ENCODE results near the gene IDH1.
A peak's percentile ranks its signal among the peaks of the same experiment; 100 is the strongest.
"Not testable (repeated sequence)": the region's sequence is repeated elsewhere in the genome, so short reads cannot be mapped to it uniquely, and the experiment has no call there.

Gene IDH1

GRCh38 chr2:208256192-208256782, 1.4 kb upstream of the IDH1 start:
- no peak for DNase-seq

- DNase-seq: no peak
These were observed 761 bp upstream of the IDH1 start for GRCh38 chr2:208255557-208256106.

- peak; percentile 83 for DNase-seq
These were observed 577 bp downstream of the IDH1 start for GRCh38 chr2:208254118-208254870.

GRCh38 chr2:208253600-208254117, 1.2 kb downstream of the IDH1 start:
- no peak for DNase-seq

GRCh38 chr2:208252716-208253492, 2.0 kb downstream of the IDH1 start:
- DNase-seq: no peak

- DNase-seq: no peak
These were observed 3.8 kb downstream of the IDH1 start for GRCh38 chr2:208251098-208251497.

- no peak for DNase-seq
These were observed 4.5 kb downstream of the IDH1 start for GRCh38 chr2:208250388-208250787.

- no peak for DNase-seq
These were observed 5.6 kb downstream of the IDH1 start for GRCh38 chr2:208249296-208249695.

GRCh38 chr2:208248601-208249000, 6.3 kb downstream of the IDH1 start:
- DNase-seq: no peak

- DNase-seq: no peak
These were observed 9.1 kb downstream of the IDH1 start for GRCh38 chr2:208245746-208246145.

- no peak for DNase-seq
These were observed 10.4 kb downstream of the IDH1 start for GRCh38 chr2:208244422-208244821.

- no peak for DNase-seq
These were observed 14.2 kb downstream of the IDH1 start for GRCh38 chr2:208240619-208241209.

GRCh38 chr2:208239770-208240493, 14.9 kb downstream of the IDH1 start:
- no peak for DNase-seq

GRCh38 chr2:208235860-208236259, 19.0 kb downstream of the IDH1 start:
- DNase-seq: no peak

GRCh38 chr2:208234786-208235185, 20.1 kb downstream of the IDH1 start:
- no peak for DNase-seq

- no peak for DNase-seq
These were observed 26.4 kb downstream of the IDH1 start for GRCh38 chr2:208228476-208228875.

- no peak for DNase-seq
These were observed 27.2 kb downstream of the IDH1 start for GRCh38 chr2:208227581-208228232.

- DNase-seq: no peak
These were observed 30.1 kb downstream of the IDH1 start for GRCh38 chr2:208224802-208225201.

- no peak for DNase-seq
These were observed 32.5 kb downstream of the IDH1 start for GRCh38 chr2:208222351-208222750.

GRCh38 chr2:208221873-208222272, 33.0 kb downstream of the IDH1 start:
- DNase-seq: not testable (repeated sequence)

GRCh38 chr2:208210688-208211451, 44.0 kb downstream of the IDH1 start:
- no peak for DNase-seq
